SU-DHL-6 (cell line): ENCODE results near the gene CCDC34.

Source experiments
- H2AFZ ChIP-seq: fragments of 200-600 bp; sonication (generic); 2 replicates; pipeline ENCODE4 v1.6.1; 2014; ENCODE audit warnings: low read depth, mild to moderate bottlenecking, moderate library complexity, mixed read lengths, antibody characterized with exemption, low read length; ENCODE audit not compliant: severe bottlenecking
- H3F3A ChIP-seq: fragments of 200-600 bp; shearing (Covaris generic); 2 replicates; pipeline ENCODE4 v1.6.0; 2016; ENCODE audit warnings: antibody characterized with exemption, mild to moderate bottlenecking; ENCODE audit not compliant: insufficient read depth
- H3K27ac ChIP-seq: fragments of 200-600 bp; sonication (generic); 2 replicates; pipeline ENCODE4 v1.5.1; 2016; ENCODE audit warnings: low read depth, mild to moderate bottlenecking, low read length, moderate library complexity, mixed read lengths
- H3K27me3 ChIP-seq: fragments of 200-600 bp; sonication (generic), shearing (Covaris generic); 2 replicates; pipeline ENCODE4 v1.6.0; 2014; ENCODE audit warnings: mild to moderate bottlenecking, low read length
- H3K36me3 ChIP-seq: fragments of 200-600 bp; sonication (generic); 2 replicates; pipeline ENCODE4 v1.6.1; 2014; ENCODE audit warnings: mild to moderate bottlenecking, low read length, mixed read lengths
- H3K4me2 ChIP-seq: fragments of 300-600, 200-600 bp; shearing (Covaris generic), sonication (generic); 2 replicates; pipeline ENCODE4 v1.6.0; 2014; ENCODE audit warnings: low read length, low read depth, mild to moderate bottlenecking; ENCODE audit not compliant: poor library complexity, severe bottlenecking
- H3K4me3 ChIP-seq: fragments of 200-600 bp; sonication (generic); 2 replicates; pipeline ENCODE4 v1.5.1; 2014; ENCODE audit warnings: antibody characterized with exemption, low read length, mild to moderate bottlenecking, mixed read lengths; ENCODE audit not compliant: insufficient read depth, poor library complexity, severe bottlenecking
- H3K79me2 ChIP-seq: fragments of 200-600 bp; sonication (generic); 2 replicates; pipeline ENCODE4 v1.6.1; 2014; ENCODE audit warnings: mild to moderate bottlenecking, low read length, moderate library complexity; ENCODE audit not compliant: insufficient read depth
- H3K9ac ChIP-seq: fragments of 200-600 bp; sonication (generic); 2 replicates; pipeline ENCODE4 v1.7.0; 2014; ENCODE audit warnings: mild to moderate bottlenecking, low read length
- H3K9me2 ChIP-seq: fragments of 200-600 bp; sonication (generic); replicated peaks from 2 replicates; pipeline ENCODE4 v1.6.1; 2014; ENCODE audit warnings: low read length; ENCODE audit not compliant: insufficient read depth
- H3K9me3 ChIP-seq: fragments of 200-600 bp; sonication (generic); 2 replicates; pipeline ENCODE4 v1.6.1; 2014; ENCODE audit warnings: low read length, mixed read lengths; ENCODE audit not compliant: insufficient read depth
- H4K20me1 ChIP-seq: fragments of 200-600 bp; sonication (generic); 2 replicates; pipeline ENCODE4 v1.6.1; 2014; ENCODE audit warnings: low read depth, mild to moderate bottlenecking, antibody characterized with exemption, low read length, moderate library complexity, mixed read lengths
- CTCF ChIP-seq: fragments of 200-600 bp; sonication (generic); IDR thresholded peaks from one replicate; pipeline ENCODE4 v1.5.1; 2017; ENCODE audit warnings: antibody characterized with exemption, mild to moderate bottlenecking, low read length, moderate library complexity; ENCODE audit not compliant: insufficient read depth, poor library complexity, severe bottlenecking
- EZH2phosphoT487 ChIP-seq: fragments of 200-600 bp; sonication (generic), shearing (Covaris generic); conservative IDR thresholded peaks from 2 replicates; pipeline ENCODE4 v1.6.1; 2018; ENCODE audit warnings: mild to moderate bottlenecking, antibody characterized with exemption, low read length, moderate library complexity, mixed read lengths

The CCDC34 gene

GRCh38 chr11:27304514-27304913 lies 58.5 kb downstream of the CCDC34 start:
- no peak overlapping the region for H3K4me2 ChIP-seq
- no peak overlapping the region for H3K9ac ChIP-seq
- no peaks in the 10 kb centered on the region for H3K27me3 ChIP-seq
- no peak overlapping the region for H3K4me3 ChIP-seq
- H2AFZ ChIP-seq: no peak overlapping the region
- no peak for TF ChIP-seq EZH2phosphoT487
- no peak for TF ChIP-seq CTCF
- no peaks in the 10 kb centered on the region for H3F3A ChIP-seq
- H3K27ac ChIP-seq: no peak overlapping the region
- no peaks in the 10 kb centered on the region for H3K36me3 ChIP-seq
- no peaks in the 10 kb centered on the region for H4K20me1 ChIP-seq
- no peaks in the 10 kb centered on the region for H3K79me2 ChIP-seq
- no peaks in the 10 kb centered on the region for H3K9me3 ChIP-seq
- no peaks in the 10 kb centered on the region for H3K9me2 ChIP-seq

GRCh38 chr11:27303903-27304302 lies 59.1 kb downstream of the CCDC34 start:
- Histone ChIP-seq H3K27me3 (no peaks in the 10 kb centered on the region), H3K27ac (no peak overlapping the region), H3F3A (no peaks in the 10 kb centered on the region), H3K4me3 (no peak overlapping the region), H3K9me3 (no peaks in the 10 kb centered on the region), H3K79me2 (no peaks in the 10 kb centered on the region), H3K9me2 (no peaks in the 10 kb centered on the region), H3K4me2 (no peak overlapping the region), H3K36me3 (no peaks in the 10 kb centered on the region), H4K20me1 (no peaks in the 10 kb centered on the region), H3K9ac (no peak overlapping the region), H2AFZ (no peak overlapping the region)
- TF ChIP-seq EZH2phosphoT487 (no peak), CTCF (no peak)

GRCh38 chr11:27300974-27301373 lies 62.0 kb downstream of the CCDC34 start:
- H4K20me1 ChIP-seq: no peaks in the 10 kb centered on the region
- no peak overlapping the region for H2AFZ ChIP-seq
- no peaks in the 10 kb centered on the region for H3K9me3 ChIP-seq
- H3K4me2 ChIP-seq: no peak overlapping the region
- H3K27ac ChIP-seq: no peak overlapping the region
- H3K4me3 ChIP-seq: no peak overlapping the region
- no peaks in the 10 kb centered on the region for H3K36me3 ChIP-seq
- H3K79me2 ChIP-seq: no peaks in the 10 kb centered on the region
- TF ChIP-seq CTCF (no peak), EZH2phosphoT487 (no peak)
- H3K27me3 ChIP-seq: no peaks in the 10 kb centered on the region
- H3K9ac ChIP-seq: no peak overlapping the region
- no peaks in the 10 kb centered on the region for H3F3A ChIP-seq
- no peaks in the 10 kb centered on the region for H3K9me2 ChIP-seq

- H3K9me3 ChIP-seq: no peaks in the 10 kb centered on the region
- H3K27me3 ChIP-seq: no peaks in the 10 kb centered on the region
- H3K4me3 ChIP-seq: no peak overlapping the region
- no peaks in the 10 kb centered on the region for H3K36me3 ChIP-seq
- H2AFZ ChIP-seq: no peak overlapping the region
- no peaks in the 10 kb centered on the region for H3K9me2 ChIP-seq
- no peak overlapping the region for H3K27ac ChIP-seq
- no peaks in the 10 kb centered on the region for H4K20me1 ChIP-seq
- no peak overlapping the region for H3K4me2 ChIP-seq
- H3K79me2 ChIP-seq: no peaks in the 10 kb centered on the region
- no peak overlapping the region for H3K9ac ChIP-seq
- no peaks in the 10 kb centered on the region for H3F3A ChIP-seq
- TF ChIP-seq EZH2phosphoT487 (no peak), CTCF (no peak)
Measured at GRCh38 chr11:27297616-27298015, 65.4 kb downstream of the CCDC34 start.
